Pons (tissue), 1 donor: ENCODE measurements around the gene TTLL11.

Source experiments
- DNase-seq: peaks from one replicate; pipeline ENCODE4 v3.0.0-alpha.2; 2016; ENCODE audit warnings: low spot score

TTLL11 gene

GRCh38 chr9:121878271-121878822, 214.8 kb downstream of the TTLL11 start:
- DNase-seq: no peak

GRCh38 chr9:121876658-121877271, 216.3 kb downstream of the TTLL11 start:
- no peak for DNase-seq

GRCh38 chr9:121876255-121876654, 216.9 kb downstream of the TTLL11 start:
- no peak for DNase-seq

- no peak for DNase-seq
These were observed 218.6 kb downstream of the TTLL11 start for GRCh38 chr9:121874524-121874923.

GRCh38 chr9:121871431-121872025, 221.6 kb downstream of the TTLL11 start:
- no peak for DNase-seq

GRCh38 chr9:121870271-121870670, 222.8 kb downstream of the TTLL11 start:
- DNase-seq: no peak

- no peak for DNase-seq
These were observed 224.5 kb downstream of the TTLL11 start for GRCh38 chr9:121868626-121869025.

GRCh38 chr9:121866927-121867326, 226.2 kb downstream of the TTLL11 start:
- no peak for DNase-seq

- no peak for DNase-seq
These were observed 227.2 kb downstream of the TTLL11 start for GRCh38 chr9:121865884-121866283.

- DNase-seq: no peak
These were observed 228.0 kb downstream of the TTLL11 start for GRCh38 chr9:121865060-121865459.

- DNase-seq: no peak
These were observed 229.2 kb downstream of the TTLL11 start for GRCh38 chr9:121863955-121864354.

GRCh38 chr9:121862371-121863332, 230.5 kb downstream of the TTLL11 start:
- peak; percentile 62 for DNase-seq

- peak; percentile 66 for DNase-seq
These were observed 231.5 kb downstream of the TTLL11 start for GRCh38 chr9:121861501-121862180.

GRCh38 chr9:121860744-121861143, 232.4 kb downstream of the TTLL11 start:
- DNase-seq: no peak

GRCh38 chr9:121860213-121860612, 232.9 kb downstream of the TTLL11 start:
- DNase-seq: no peak

GRCh38 chr9:121859646-121860045, 233.5 kb downstream of the TTLL11 start:
- DNase-seq: no peak

GRCh38 chr9:121858788-121859187, 234.3 kb downstream of the TTLL11 start:
- DNase-seq: no peak

GRCh38 chr9:121857928-121858327, 235.2 kb downstream of the TTLL11 start:
- no peak for DNase-seq

GRCh38 chr9:121855476-121855875, 237.6 kb downstream of the TTLL11 start:
- DNase-seq: no peak

GRCh38 chr9:121853617-121854395, 239.3 kb downstream of the TTLL11 start:
- DNase-seq: no peak
